Activated T-cell treated with anti-CD3 and anti-CD28 coated beads for 48 hours (primary cell): ENCODE measurements around the gene RIN3.

ENCODE experiments used
- DNase-seq: peaks from one replicate; pipeline ENCODE4 v3.0.0-alpha.2; 2020; ENCODE audit warnings: low read depth

The RIN3 gene

GRCh38 chr14:92597906-92598905 is 84.6 kb downstream of the RIN3 start:
- no peak for DNase-seq

GRCh38 chr14:92599811-92600210 is 86.2 kb downstream of the RIN3 start:
- no peak for DNase-seq

DNA sequence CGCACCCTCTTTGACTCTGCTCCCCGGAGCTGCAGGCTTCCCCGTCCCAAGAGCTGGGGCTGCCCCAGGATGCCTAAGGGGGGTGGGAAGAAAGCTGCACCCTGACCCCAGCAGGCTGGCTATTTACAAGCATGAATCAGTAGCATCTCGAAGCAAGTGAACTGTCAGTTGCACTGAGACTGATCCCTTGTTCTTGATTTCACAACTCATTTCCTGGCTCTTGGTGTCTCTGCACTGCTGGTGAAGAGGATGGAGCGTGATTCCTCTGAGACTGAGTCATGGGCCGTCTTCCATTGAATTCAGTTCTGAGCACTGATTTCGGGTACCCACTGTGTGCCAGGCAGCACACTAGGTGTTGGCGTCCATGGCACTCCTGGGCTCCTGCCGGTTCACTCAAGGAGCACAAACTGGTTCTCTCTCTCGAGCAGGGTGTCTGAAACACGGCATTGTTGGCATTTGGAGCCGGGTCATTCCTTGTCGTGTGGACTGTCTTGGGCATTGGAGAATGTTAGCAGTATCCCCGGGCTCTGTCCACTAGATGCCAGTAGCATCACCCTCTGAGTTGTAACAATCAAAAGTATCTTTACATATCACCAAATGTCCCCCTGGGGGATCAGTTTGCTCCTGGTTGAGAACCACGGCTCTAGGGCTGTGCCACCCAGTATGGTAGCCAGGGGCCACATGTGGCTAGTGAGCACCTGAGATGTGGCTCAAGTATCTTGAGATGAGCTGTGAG is 86.9 kb downstream of the RIN3 start:
- no peak for DNase-seq

DNA sequence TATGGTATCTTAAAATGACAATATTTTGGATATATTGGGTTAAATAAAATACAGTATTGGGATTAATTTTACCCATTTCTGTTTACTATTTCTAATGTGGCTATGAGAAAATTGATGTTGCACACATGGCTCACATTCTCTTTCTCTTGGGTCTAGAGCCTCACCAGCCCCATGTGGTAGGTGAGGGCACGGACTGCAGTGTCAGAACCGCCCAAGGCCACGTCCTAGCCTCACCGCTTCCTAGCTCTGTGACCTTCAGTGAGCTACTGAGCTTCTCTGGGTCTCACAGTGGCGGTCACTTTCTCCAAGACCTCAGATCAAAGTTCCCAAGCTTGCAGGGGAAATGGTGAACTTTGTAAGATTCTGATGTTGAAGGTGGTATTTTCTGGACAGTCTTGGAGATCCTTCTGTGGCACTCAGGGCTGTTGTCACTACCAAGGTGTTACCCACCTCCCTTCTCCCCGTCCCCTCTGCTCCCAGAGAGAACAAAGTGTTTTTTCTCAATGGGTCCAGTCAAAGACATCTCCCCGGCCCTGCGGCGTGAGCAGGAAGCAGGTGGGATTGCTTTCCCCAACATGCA is 87.6 kb downstream of the RIN3 start:
- no peak for DNase-seq

- DNase-seq: no peak
These were observed 88.3 kb downstream of the RIN3 start for GRCh38 chr14:92601757-92602417.

GRCh38 chr14:92603309-92604242 is 90.0 kb downstream of the RIN3 start:
- DNase-seq: no peak

DNA sequence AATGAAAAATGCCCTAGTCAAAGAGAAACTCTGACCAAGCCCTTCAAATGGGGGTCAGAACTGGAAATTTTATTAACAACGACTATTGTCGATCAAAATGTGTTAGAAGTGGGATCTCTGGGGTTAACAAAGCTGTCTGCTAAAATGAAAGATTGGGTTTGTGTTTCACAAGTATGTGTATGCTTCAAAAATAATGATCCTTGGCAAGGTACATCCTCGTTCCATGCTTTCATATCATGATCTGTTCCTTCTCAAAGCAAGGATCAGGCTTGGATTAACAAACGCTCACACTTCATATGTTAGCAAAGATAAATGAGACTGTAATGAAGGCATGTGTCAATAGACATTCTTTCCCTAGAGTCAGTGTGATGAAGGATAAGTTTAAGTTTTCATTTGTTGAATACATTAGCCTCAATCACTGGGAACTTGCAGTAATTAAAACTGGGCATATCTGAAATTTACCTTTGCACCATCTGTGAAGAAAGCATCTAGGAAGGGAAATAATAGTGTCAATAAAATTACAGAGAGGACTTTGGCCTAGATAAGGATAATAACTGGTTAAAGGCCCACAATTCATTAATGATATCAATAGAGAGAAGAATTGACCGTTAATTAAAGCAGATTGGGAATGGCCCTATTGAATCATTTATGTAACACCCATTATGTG is 91.8 kb downstream of the RIN3 start:
- DNase-seq: no peak

DNA sequence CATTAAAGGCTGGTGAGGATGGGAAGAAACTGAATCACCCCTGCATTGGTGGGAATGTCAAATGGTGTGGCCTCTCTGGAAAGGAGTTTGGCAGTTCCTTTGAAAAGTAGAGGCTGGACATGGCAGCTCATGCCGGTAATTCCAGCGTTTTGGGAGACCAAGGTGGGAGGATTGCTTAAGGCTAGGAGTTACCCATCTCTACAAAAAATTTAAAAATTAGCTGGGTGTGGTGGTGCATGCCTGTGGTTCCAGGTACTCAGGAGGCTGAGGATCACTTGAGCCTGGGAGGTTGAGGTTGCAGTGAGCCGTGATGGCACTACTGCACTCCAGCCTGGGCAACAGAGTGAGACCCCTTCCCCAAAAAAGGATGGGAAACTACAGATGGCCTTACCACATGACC is 93.7 kb downstream of the RIN3 start:
- no peak for DNase-seq

DNA sequence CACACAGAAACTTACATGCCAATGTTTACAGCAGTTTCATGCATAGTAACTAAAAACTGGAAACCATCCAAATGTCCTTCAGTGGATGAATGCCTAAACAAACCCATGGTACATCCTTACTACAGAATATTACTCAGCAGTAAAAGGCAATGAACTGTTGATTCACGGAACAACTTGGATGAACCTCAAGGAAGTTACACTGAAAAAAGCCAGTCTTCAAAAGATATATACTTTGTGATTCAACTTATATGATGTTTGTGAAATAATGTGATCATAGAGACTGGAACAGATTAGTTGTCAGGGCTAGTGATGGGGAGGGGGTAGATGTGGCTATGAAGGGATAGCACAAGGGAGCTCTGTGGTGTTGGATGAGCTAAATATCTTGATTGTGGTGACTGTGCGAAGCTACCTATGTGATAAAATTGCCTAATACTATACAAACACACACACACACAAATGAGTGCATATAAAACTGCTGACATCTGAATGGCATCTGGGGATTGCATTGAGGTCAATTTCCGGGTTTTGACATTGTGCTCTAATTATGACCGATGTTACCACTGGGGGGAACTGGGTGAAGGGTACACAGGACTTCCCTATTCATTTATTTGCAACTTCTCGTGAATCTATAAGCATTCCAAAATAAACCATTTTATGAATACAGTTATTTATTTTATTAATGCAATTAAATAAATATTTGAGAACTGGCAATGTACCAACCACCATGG is 94.3 kb downstream of the RIN3 start:
- DNase-seq: no peak

DNA sequence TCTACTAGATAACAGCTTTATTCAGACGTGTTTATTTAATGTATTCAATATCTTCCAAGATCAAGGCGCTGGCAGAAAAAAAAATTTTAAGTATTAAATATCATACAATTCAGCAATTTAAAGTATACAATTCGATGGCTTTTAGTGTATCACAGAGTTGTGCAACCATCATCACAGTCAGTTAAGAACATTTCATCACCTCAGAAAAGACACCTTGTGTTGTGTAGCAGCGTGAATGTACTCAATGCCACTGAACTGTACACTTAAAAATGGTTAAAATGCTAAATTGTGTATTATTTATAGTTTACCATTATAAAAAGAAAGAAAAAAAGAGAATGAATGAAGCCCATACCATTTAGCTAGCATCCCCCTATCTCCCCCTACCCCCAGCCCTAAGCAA is 96.4 kb downstream of the RIN3 start:
- DNase-seq: no peak

- DNase-seq: no peak
These were observed 97.3 kb downstream of the RIN3 start for GRCh38 chr14:92610849-92611271.

DNA sequence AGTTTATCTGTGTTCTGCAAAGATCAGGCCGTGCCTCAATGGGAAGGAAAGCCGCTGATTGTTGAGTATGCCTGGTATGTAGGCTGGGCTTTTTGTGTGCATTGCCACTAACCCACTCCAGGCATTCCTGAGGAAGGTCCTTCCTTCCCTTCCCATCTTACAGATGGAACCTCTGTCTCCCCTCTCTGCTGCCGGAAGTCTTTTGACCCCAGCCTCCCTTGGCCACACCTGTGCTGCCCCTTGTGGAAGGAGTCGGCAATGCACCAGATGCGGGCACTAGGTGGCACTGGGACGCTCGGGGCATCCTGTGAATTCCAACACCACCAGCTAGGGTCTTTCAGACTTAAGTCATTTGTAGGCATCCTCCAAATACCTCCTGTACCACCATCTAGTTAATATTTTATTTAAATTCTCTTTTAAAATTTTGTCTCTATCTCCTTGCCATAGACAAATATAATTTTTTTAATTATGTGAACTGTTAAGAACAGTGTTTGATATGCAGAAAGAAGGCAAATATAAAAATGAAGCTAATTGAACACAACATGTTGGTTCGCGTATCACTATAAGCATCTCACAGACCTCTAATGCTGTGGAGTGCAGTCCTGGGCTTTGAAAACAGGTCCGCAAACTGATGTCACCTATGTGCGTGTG is 99.6 kb downstream of the RIN3 start:
- peak; percentile 66 for DNase-seq

GRCh38 chr14:92613681-92614260 is 100.2 kb downstream of the RIN3 start:
- no peak for DNase-seq

GRCh38 chr14:92615451-92615850 is 101.9 kb downstream of the RIN3 start:
- DNase-seq: peak; percentile 41

DNA sequence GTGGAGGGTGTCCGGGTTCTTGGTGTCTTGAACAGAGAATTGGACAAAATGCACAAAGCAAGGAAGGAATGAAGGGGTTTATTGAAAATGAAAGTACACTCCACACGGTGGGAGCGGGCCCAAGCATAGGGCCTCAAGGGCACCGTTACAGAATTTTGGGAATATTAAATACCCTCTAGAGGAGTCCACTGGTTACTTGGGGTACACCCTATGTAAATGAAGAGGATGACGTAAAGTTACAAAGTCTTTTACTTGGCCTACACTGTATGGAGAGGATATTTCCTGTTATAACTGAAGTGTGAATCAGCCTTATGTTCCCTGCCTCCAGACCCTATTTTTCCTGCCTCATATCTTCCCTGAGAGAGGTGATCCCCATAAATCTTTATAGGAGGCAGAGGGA is 102.6 kb downstream of the RIN3 start:
- DNase-seq: no peak

DNA sequence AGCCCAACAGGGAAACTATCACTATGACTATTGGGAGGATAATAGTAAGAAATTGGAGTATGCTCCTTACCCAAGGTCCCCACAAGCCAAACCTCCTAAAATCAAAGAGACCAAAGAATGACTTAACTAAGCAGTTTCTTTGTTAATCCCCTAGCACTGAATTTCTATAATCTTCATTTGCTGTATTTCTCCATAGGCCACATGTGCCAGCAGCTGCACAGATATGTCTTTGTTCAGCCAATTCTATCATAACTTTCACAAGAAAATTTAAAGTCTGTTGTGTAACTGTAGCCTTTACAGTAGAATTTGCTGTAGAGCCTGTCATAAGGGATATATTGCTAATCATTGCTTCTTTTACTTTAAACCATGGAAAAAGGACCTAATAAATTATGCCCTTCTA is 104.0 kb downstream of the RIN3 start:
- no peak for DNase-seq

- DNase-seq: no peak
These were observed 106.3 kb downstream of the RIN3 start for GRCh38 chr14:92619671-92620456.

GRCh38 chr14:92622311-92622710 is 108.7 kb downstream of the RIN3 start:
- no peak for DNase-seq
